NCI-H510A (cell line): ENCODE results near the gene EFCAB8.
"Not testable (repeated sequence)": the region's sequence is repeated elsewhere in the genome, so short reads cannot be mapped to it uniquely, and the experiment has no call there.

Experiments
- DNase-seq: peaks from one replicate; lab custom pipeline; 2025; lab: John Stamatoyannopoulos, UW

The EFCAB8 gene

GRCh38 chr20:32958574-32958973 is 99.9 kb downstream of the EFCAB8 start:
- no peak for DNase-seq

- no peak for DNase-seq
Measured at GRCh38 chr20:32959351-32960221, 100.9 kb downstream of the EFCAB8 start.

GRCh38 chr20:32960222-32960518 is 101.4 kb downstream of the EFCAB8 start:
- no peak for DNase-seq

GRCh38 chr20:32960849-32961731 is 102.4 kb downstream of the EFCAB8 start:
- DNase-seq = no peak

GRCh38 chr20:32962053-32962452 is 103.3 kb downstream of the EFCAB8 start:
- DNase-seq = no peak

GRCh38 chr20:32962646-32963045 is 103.9 kb downstream of the EFCAB8 start:
- DNase-seq = not testable (repeated sequence)

- no peak for DNase-seq
Measured at GRCh38 chr20:32963176-32963575, 104.5 kb downstream of the EFCAB8 start.

GRCh38 chr20:32964575-32964974 is 105.9 kb downstream of the EFCAB8 start:
- no peak for DNase-seq

- no peak for DNase-seq
Measured at GRCh38 chr20:32965115-32965514, 106.4 kb downstream of the EFCAB8 start.

GRCh38 chr20:32965581-32966373 is 107.1 kb downstream of the EFCAB8 start:
- no peak for DNase-seq

- DNase-seq = no peak
Measured at GRCh38 chr20:32966382-32966781, 107.7 kb downstream of the EFCAB8 start.

GRCh38 chr20:32966881-32967781 is 108.4 kb downstream of the EFCAB8 start:
- no peak for DNase-seq

- DNase-seq = no peak
Measured at GRCh38 chr20:32967961-32968457, 109.3 kb downstream of the EFCAB8 start.

- DNase-seq = no peak
Measured at GRCh38 chr20:32968478-32969241, 109.9 kb downstream of the EFCAB8 start.

GRCh38 chr20:32969356-32970114 is 110.8 kb downstream of the EFCAB8 start:
- DNase-seq = no peak

GRCh38 chr20:32970115-32970972 is 111.6 kb downstream of the EFCAB8 start:
- DNase-seq = no peak

GRCh38 chr20:32970973-32971300 is 112.2 kb downstream of the EFCAB8 start:
- DNase-seq = no peak

GRCh38 chr20:32971703-32972161 is 113.0 kb downstream of the EFCAB8 start:
- DNase-seq = no peak
